Thoracic aorta (tissue), 2 donors: ENCODE data around the gene ZNF385C. TPM values are rescaled to one million over a fixed set of nuclear protein-coding genes. Genes with fewer than 3 reads are reported as not detected.

Experiments
- ATAC-seq: fragments of 150-250 bp; one replicate; pipeline ENCODE4 v1.8.0; 2017; ENCODE audit warnings: low read depth; ENCODE audit not compliant: insufficient number of reproducible peaks, low FRiP score
- DNase-seq: peaks from one replicate; pipeline ENCODE4 v3.0.0-alpha.2; 2020; ENCODE audit warnings: low spot score
- H3K27ac ChIP-seq, 2 donors: fragments of 200-600 bp; sonication (generic); 1 replicate in 1 of 2; 2 replicates in 1 of 2; pipeline ENCODE4 v1.5.1; 2016; ENCODE audit warnings: mild to moderate bottlenecking in 2 of 2, moderate library complexity in 2 of 2
- H3K27me3 ChIP-seq: fragments of 200-600 bp; sonication (generic); replicated peaks from 2 replicates; pipeline ENCODE4 v1.6.0; 2016; ENCODE audit warnings: mild to moderate bottlenecking; ENCODE audit not compliant: insufficient read depth
- H3K36me3 ChIP-seq: fragments of 200-600 bp; sonication (generic); one replicate; pipeline ENCODE4 v1.5.1; 2016
- H3K4me1 ChIP-seq, 2 donors: fragments of 200-600 bp; sonication (generic); 1 replicate in 1 of 2; 2 replicates in 1 of 2; pipeline versions ENCODE4 v1.5.1 to v1.6.0; 2016; ENCODE audit warnings: low read depth in 2 of 2, mild to moderate bottlenecking in 1 of 2; ENCODE audit not compliant: control insufficient read depth in 1 of 2
- H3K4me3 ChIP-seq: fragments of 200-600 bp; sonication (generic); 2 replicates; pipeline ENCODE4 v1.5.1; 2016; ENCODE audit warnings: mild to moderate bottlenecking
- H3K9me3 ChIP-seq: fragments of 200-600 bp; sonication (generic); 2 replicates; pipeline ENCODE4 v1.5.1; 2016
- CTCF ChIP-seq: fragments of 200-600 bp; sonication (generic); IDR thresholded peaks from one replicate; pipeline ENCODE4 v1.5.1; 2019; ENCODE audit warnings: antibody characterized with exemption
- total RNA-seq, 2 donors: library from RNA; depleted of rRNA; stranded (reverse); fragments of >200 nt; gene quantifications; one replicate each; pipeline versions ENCODE4 v1.1.0 to v1.2.3, GENCODE V29; 2016

Gene ZNF385C
- total RNA-seq, 2 donors from 2014 or later = not detected

- H3K36me3 ChIP-seq = peaks cover 3% of the 10 kb centered on the region
- no peak overlapping the region for H3K4me3 ChIP-seq
- no peaks in the 10 kb centered on the region for H3K9me3 ChIP-seq
- no peak for ATAC-seq
- H3K4me1 ChIP-seq = peaks cover 34 to 64% of the 10 kb centered on the region in 2 donors
- H3K27ac ChIP-seq = no peak overlapping the region
- DNase-seq = no peak
- no peaks in the 10 kb centered on the region for H3K27me3 ChIP-seq
- no peak for TF ChIP-seq CTCF
Measured at GRCh38 chr17:42138749-42139492, 40.6 kb upstream of the ZNF385C start.

- H3K4me3 ChIP-seq = no peak overlapping the region
Measured at GRCh38 chr17:42136654-42137051, 38.4 kb upstream of the ZNF385C start.

GRCh38 chr17:42135664-42136653, 37.7 kb upstream of the ZNF385C start:
- Histone ChIP-seq H3K4me3 (no peak overlapping the region), H3K4me1 (peaks cover 31 to 67% of the 10 kb centered on the region in 2 donors), H3K27ac (peak overlapping the region; percentile 8), H3K27me3 (no peaks in the 10 kb centered on the region), H3K36me3 (peaks cover 3% of the 10 kb centered on the region), H3K9me3 (no peaks in the 10 kb centered on the region)
- no peak for DNase-seq
- no peak for ATAC-seq
- TF ChIP-seq CTCF = no peak

More at GRCh38 chr17:42136654-42137051, 38.4 kb upstream of the ZNF385C start:
- ATAC-seq (no peak), DNase-seq (no peak)
- Histone ChIP-seq H3K9me3 (no peaks in the 10 kb centered on the region), H3K27ac (peak overlapping the region in 1 of 2 donors; percentile 8), H3K36me3 (peaks cover 3% of the 10 kb centered on the region), H3K4me1 (peaks cover 35 to 67% of the 10 kb centered on the region in 2 donors), H3K27me3 (no peaks in the 10 kb centered on the region)
- TF ChIP-seq CTCF = no peak

GRCh38 chr17:42135151-42135550, 36.9 kb upstream of the ZNF385C start:
- H3K9me3 ChIP-seq = no peaks in the 10 kb centered on the region
- ATAC-seq (no peak), DNase-seq (no peak)
- TF ChIP-seq CTCF = no peak
- peaks cover 6% of the 10 kb centered on the region for H3K36me3 ChIP-seq
- peaks cover 28 to 68% of the 10 kb centered on the region in 2 donors for H3K4me1 ChIP-seq
- peak overlapping the region; percentile 1 to 2 for H3K27ac ChIP-seq
- no peaks in the 10 kb centered on the region for H3K27me3 ChIP-seq
- no peak overlapping the region for H3K4me3 ChIP-seq
